GM12878 (cell line): ENCODE data around the gene TMEM151A.

Experiments used
- ATF2 ChIP-seq: IDR thresholded peaks from 2 replicates; pipeline ENCODE4 v1.6.1; 2012; ENCODE audit warnings: low read length, inconsistent platforms
- ATF7 ChIP-seq: fragments of 450-650 bp; IDR thresholded peaks from 2 replicates; pipeline ENCODE4 v1.6.1; 2016; ENCODE audit warnings: low read depth, mild to moderate bottlenecking
- NRF1 ChIP-seq: conservative IDR thresholded peaks from 2 replicates; pipeline ENCODE4 v1.6.1; 2011; ENCODE audit warnings: mild to moderate bottlenecking, low read depth, low read length, improper control_type of control experiment
- POLR2A ChIP-seq: IDR thresholded peaks from 2 replicates; pipeline ENCODE4 v1.6.1; 2011; ENCODE audit warnings: low read depth, mild to moderate bottlenecking, low read length

DNA sequence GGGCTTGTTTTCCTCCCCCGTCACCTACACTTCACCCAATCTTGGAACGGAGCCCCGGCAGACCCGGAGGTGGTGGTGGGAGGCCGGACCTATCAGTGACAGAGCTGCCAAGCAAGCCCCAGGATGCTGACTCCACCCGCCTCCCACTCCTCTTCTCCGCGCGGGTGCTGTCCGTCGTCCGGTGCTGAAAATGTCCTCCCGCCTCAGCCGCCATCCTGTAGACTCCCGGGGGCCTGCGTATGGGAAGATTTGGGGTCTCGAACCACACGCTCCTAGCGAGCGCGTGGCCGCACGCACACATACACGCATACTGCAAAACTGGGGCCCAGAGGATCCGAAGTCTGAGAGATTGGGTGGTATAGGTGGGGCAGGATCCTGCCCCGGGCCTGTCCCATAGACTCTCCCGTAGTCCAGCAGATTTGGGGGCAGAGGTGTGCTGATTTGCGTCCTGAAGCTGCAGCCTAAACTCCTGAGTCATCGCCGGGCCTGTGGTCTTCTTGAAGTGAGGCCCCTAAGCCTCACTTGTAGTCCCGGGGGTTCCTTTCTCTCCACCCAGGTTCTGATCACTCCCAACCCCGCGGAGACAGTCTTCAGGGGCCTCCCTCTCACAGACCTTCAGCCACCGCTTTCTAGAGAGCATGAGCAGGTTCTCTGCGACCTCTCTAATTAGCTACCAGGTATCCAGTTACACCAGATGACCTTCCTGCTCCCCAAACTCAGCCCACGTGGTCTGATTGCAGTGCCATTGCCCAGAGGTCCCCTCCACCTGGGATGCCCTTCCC, 2.0 kb upstream of the TMEM151A start:
- TF ChIP-seq POLR2A (no peak), ATF2 (no peak), ATF7 (no peak), NRF1 (no peak)
